Gastrocnemius medialis (tissue), 4 donors: ENCODE measurements around the gene COL4A6.

Source experiments
- POLR2A ChIP-seq, 2 donors: fragments of 450-650 bp; IDR thresholded peaks; one replicate each; pipeline ENCODE4 v1.6.1; 2017; ENCODE audit warnings: antibody characterized with exemption in 2 of 2, mild to moderate bottlenecking in 2 of 2, moderate library complexity in 2 of 2
- TF ChIP-seq, protein P1 (sequence below), 5 experiments: fragments of 450-650 bp in 3 of 5; fragments of 200-600 bp in 2 of 5; sonication (generic) in 2 of 5; IDR thresholded peaks in 4 of 5; conservative IDR thresholded peaks in 1 of 5; 1 replicate in 4 of 5; 2 replicates in 1 of 5; pipeline ENCODE4 v1.5.1; 2016 to 2019; ENCODE audit warnings: antibody characterized with exemption in 5 of 5, mild to moderate bottlenecking in 3 of 5, moderate library complexity in 3 of 5

GRCh38 chrX:108349210-108349609 is 89.0 kb downstream of the COL4A6 start:
- no peak for TF ChIP-seq POLR2A (IDR thresholded peaks at IDR 0.05)
- TF ChIP-seq, protein P1, sequence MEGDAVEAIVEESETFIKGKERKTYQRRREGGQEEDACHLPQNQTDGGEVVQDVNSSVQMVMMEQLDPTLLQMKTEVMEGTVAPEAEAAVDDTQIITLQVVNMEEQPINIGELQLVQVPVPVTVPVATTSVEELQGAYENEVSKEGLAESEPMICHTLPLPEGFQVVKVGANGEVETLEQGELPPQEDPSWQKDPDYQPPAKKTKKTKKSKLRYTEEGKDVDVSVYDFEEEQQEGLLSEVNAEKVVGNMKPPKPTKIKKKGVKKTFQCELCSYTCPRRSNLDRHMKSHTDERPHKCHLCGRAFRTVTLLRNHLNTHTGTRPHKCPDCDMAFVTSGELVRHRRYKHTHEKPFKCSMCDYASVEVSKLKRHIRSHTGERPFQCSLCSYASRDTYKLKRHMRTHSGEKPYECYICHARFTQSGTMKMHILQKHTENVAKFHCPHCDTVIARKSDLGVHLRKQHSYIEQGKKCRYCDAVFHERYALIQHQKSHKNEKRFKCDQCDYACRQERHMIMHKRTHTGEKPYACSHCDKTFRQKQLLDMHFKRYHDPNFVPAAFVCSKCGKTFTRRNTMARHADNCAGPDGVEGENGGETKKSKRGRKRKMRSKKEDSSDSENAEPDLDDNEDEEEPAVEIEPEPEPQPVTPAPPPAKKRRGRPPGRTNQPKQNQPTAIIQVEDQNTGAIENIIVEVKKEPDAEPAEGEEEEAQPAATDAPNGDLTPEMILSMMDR (IDR thresholded peaks at IDR 0.05 in 4 of 5, conservative IDR thresholded peaks at IDR 0.05 in 1 of 5): no peak
